Brain pericyte (primary cell): ENCODE data around the gene TNFAIP3.

Experiments
- DNase-seq: peaks from one replicate; pipeline ENCODE4 v3.0.0-alpha.2; 2012; ENCODE audit warnings: low read depth, low spot score

TNFAIP3 gene

GRCh38 chr6:137863091-137863797, 3.8 kb upstream of the TNFAIP3 start:
- DNase-seq: no peak

DNA sequence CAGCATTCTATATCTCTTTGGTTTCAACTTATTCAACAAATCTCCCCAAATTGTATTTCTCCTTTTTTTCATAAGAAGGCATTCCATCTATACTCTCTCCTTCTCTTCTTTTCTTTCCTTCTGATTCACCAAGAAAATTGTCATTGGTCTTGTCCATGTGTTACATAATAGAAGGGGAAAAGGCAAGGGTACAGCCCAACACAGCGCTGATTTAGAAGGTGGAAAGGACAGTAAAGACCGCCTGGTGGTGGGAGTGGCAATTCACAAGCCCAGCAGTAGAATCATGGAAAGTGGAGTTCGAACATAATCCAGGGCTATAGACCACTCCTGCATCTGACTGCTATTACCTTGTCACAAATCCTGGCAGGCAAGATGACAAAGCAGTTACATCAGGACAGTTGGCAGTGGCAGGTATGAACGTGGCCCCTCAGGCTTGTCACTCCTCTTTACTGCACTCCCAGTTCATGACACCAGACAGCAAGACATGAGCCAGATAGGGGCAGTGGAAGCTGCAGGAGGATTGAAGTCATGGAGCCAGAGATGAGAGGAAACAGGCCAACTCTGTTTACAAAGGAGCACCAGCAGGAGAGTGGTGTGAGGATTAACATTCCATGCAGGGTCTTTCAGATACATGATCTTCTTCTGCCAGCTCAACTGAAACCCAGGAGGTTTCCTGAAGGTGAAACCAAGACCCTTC, 2.1 kb upstream of the TNFAIP3 start:
- no peak for DNase-seq

- DNase-seq: no peak
Measured at GRCh38 chr6:137866200-137866913, 702 bp upstream of the TNFAIP3 start.

GRCh38 chr6:137867685-137868509, 838 bp downstream of the TNFAIP3 start:
- no peak for DNase-seq

DNA sequence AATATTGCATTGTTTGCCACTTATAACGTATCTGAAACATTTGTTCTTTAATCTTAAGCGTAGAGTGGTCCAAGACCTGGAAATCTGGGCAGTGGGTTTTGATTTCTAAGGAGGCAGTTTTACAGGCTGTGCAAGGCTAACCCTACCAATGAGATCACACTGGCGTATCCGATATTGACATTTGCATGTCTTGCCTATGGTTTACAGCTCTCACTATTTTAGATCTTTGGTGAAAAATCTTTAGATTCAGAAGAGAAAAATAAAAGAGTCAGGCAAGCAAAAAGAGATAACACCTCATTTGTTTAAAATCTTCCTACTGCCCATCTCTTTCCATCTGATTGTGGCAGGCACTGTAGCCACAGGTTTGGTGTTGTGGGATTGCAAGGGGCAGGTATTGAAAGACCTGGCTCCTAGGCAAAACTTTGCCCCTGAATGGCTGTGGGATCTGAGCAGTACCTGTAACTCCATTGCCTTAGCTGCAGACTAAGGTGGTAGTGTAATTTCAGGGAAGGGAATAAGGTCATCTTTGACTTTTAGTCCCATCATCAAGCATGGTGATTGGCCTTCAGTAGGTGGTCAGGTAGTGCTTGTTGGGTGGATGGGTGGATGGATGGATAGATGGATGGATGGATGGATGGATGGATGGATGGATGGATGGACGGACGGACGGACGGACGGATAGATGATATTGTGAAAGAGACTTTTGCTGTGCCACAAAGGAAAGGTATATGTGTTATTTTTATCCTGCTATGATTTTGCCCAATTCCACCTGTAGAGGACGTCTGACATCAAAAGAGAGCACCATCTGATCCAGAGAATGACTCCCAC, 1.9 kb downstream of the TNFAIP3 start:
- DNase-seq: no peak

GRCh38 chr6:137869549-137870307, 2.7 kb downstream of the TNFAIP3 start:
- DNase-seq: no peak

DNA sequence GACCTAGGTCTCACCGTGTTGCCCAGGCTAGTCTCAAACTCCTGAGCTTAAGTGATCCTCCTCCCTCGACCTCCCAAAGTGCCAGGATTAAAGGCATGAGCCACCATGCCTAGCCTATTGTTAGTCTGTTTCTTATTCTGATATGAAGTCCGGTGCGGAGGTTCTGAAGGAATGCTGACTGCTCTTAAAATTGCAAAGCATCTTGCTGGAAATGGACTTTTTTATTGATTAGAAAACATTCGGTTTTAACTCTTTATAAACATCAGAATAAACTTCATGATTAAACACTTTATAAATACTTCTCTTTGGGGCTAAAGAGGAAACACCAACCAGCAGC, 3.2 kb downstream of the TNFAIP3 start:
- no peak for DNase-seq

- no peak for DNase-seq
Measured at GRCh38 chr6:137870744-137871247, 3.7 kb downstream of the TNFAIP3 start.

DNA sequence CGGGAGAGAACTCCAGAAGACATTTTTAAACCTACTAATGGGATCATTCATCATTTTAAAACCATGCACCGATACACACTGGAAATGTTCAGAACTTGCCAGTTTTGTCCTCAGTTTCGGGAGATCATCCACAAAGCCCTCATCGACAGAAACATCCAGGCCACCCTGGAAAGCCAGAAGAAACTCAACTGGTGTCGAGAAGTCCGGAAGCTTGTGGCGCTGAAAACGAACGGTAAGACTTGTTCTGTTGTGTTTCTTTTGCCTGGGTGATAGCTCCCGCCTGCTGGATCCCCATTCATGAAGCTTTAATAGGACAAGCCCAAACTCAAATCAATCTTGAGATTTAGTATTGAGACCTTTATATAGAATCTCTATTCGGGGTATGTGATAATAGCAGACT, 4.2 kb downstream of the TNFAIP3 start:
- no peak for DNase-seq

DNA sequence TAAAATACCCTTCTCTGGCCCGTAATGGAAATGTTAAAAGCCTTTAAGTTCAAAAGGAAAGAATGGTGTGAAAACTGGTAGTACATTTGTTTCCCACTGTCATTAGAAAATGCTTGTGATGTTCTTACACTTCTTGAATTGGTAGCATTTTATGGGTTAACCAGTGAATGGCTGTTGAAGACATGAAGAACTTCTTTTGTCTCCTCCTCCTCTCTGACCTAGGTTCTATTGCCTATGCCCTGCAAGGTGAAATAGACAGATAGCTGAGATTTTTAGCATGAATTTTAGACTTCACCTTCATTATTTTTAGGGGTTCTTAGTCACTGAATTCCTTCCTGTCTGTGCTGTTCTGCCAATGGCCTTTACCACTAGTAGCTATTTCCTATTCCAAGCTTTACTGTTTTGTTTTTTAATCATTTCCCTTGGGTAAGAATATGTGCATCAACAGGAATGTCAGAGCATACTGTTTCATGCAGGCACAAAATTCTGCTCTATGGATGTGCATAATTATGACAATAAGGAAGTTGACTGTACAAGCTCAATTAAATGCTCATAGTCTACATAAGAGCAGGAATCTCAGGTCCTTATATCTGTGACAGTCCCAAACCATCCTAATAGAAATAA, 4.9 kb downstream of the TNFAIP3 start:
- no peak for DNase-seq

GRCh38 chr6:137872581-137873115, 5.6 kb downstream of the TNFAIP3 start:
- no peak for DNase-seq

DNA sequence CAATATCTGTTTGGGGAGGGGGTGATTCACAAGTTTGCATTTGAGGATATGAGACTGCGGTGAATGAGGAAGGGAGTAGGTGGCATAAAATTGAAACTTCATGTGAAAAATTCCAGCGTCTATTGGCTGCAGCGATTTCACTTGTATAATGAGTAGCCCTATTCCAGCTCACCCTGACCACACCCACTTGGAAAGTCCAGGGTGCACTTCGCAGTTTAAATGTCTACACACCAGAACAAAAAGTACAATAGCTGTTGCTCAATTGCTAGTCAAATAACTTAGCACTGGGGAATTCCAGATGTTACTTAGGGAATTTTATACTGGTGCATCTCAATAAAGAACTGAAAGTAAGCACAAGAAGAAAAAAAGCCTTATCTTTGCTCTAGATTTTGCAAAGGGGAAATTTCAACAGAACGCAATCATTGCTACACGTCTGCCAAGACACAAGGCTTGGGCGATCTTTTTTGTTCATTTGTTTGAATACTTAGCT, 6.3 kb downstream of the TNFAIP3 start:
- no peak for DNase-seq

DNA sequence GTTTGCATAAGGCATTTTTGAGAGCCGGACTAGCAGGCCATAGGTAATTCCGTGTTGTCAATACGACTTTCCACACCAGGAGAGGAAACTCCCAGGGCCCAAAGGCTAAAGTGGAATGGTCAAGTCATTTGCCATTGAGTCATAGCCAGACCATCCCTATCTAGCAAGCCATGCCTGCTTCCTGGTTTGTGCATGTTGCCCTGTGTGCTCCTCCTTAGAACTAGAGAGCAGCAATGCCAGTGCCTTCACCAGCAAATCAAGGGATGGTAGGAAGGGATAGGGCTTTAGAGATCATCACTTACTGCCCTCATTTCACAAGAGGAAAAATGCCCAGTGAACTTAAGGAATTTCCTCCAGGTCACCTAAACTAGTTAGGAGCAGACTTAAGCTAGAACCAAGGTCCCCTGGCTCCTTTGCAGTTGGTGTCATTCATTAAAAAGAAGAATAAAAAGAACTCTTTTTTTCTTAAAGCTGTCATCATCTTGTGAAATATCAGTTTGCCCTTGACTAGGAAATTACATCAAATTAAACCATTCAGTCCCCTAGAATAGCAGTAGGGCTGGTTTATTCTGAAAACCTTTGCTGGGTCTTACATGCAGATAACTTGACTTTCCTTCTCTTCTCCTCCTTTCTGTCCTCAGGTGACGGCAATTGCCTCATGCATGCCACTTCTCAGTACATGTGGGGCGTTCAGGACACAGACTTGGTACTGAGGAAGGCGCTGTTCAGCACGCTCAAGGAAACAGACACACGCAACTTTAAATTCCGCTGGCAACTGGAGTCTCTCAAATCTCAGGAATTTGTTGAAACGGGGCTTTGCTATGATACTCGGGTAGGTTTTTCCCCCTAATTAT, 7.4 kb downstream of the TNFAIP3 start:
- DNase-seq: no peak

DNA sequence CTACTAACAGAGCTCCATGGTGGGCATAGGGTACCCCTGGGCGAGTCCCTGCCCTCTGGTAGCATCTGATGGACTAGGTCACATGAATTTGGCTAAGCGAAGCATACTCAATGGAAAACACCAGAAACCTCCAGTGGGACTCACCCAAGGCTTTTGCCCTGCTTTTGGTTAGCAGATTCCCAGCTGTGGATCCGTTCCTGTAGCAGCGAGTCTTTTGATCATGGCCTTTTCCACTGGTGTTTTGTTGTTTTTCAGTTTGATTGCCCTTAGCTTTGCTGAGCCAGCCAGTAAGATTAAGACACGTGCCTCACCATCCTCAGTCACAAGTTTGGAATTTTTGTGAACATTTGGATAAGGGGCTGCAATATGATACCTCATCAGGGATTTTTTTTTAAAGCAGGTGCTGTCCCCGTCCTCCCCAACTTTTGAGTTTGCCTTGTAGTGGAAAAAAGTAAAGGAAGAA, 8.0 kb downstream of the TNFAIP3 start:
- DNase-seq: no peak

- no peak for DNase-seq
Measured at GRCh38 chr6:137875606-137876005, 8.5 kb downstream of the TNFAIP3 start.

GRCh38 chr6:137876547-137876946, 9.5 kb downstream of the TNFAIP3 start:
- DNase-seq: no peak

DNA sequence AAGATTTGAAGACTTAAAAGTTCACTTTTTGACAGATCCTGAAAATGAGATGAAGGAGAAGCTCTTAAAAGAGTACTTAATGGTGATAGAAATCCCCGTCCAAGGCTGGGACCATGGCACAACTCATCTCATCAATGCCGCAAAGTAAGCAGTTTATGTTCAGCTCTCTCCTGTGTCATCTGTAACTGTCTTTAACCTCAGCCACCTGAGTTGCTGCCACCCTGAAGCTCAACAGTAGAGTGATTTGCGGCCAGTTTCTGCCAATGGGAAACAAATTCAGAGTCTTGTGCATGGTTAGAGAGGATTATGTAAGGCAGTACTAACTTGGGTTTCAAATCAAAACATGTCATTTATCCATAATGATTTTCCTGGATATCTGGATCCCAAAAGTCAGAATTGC, 10.1 kb downstream of the TNFAIP3 start:
- no peak for DNase-seq

GRCh38 chr6:137877606-137878005, 10.5 kb downstream of the TNFAIP3 start:
- DNase-seq: no peak
